SHP77 (cell line): ENCODE measurements around the gene PRR4.

Source experiments
- DNase-seq, 2 experiments: peaks; one replicate each; lab custom pipeline; 2025; lab: John Stamatoyannopoulos, UW

The PRR4 gene

DNA sequence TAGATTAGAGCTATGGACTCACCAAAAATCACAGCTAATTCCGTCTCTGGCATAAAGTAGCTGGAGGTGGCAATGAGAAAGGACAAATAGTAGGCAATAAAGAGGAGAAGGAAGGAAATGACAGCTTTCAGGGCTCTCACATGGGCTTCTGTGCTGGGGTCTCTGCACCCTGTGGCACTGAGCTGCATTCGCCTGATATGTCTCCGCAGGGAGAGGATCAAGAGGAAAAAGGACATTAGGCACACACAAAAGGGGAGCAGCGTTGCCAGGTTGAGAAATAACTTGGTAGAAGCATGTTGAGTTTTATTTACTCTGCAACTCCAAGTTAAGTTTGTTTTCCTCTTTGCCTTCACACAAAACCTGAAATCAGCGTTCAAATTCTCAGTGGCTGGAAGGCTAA lies 47.5 kb downstream of the PRR4 start:
- DNase-seq = no peak
